Activated B cell treated with CpG ODN at 0.5 μM for 24 hours (primary cell): Measurements from ENCODE around the gene RAB19. TPM values are rescaled to one million over a fixed set of nuclear protein-coding genes. Genes with fewer than 3 reads are reported as not detected.

Source experiments
- ATAC-seq: fragments of 200-7000 bp; cut with Tn5 transposase; one replicate; pipeline ENCODE4 v1.10.0; 2021; ENCODE audit warnings: low read depth, mild to moderate bottlenecking, moderate library complexity
- CTCF ChIA-PET: fragments of 350-600 bp; sonication (Branson Sonifier 250); formaldehyde crosslinking; loops from one replicate; lab custom pipeline; 2021; ENCODE audit warnings: antibody characterized with exemption; lab: Charles Lee
- POLR2A ChIA-PET: fragments of 350-600 bp; sonication (Branson Sonifier 250); formaldehyde crosslinking; loops from one replicate; lab custom pipeline; 2021; ENCODE audit warnings: antibody characterized with exemption; lab: Charles Lee
- DNase-seq: peaks from one replicate; pipeline ENCODE4 v3.0.0; 2022
- H3K27ac Mint-ChIP-seq: one replicate; pipeline ENCODE4 v1.8.0; 2020; ENCODE audit warnings: mixed read lengths
- H3K27me3 Mint-ChIP-seq: one replicate; pipeline ENCODE4 v1.8.0; 2021; ENCODE audit warnings: mixed read lengths
- H3K36me3 Mint-ChIP-seq: one replicate; pipeline ENCODE4 v1.8.0; 2021; ENCODE audit warnings: low read depth, mixed read lengths
- H3K4me1 Mint-ChIP-seq: one replicate; pipeline ENCODE4 v1.8.0; 2021; ENCODE audit warnings: mixed read lengths
- H3K4me3 Mint-ChIP-seq: one replicate; pipeline ENCODE4 v1.8.0; 2020; ENCODE audit warnings: mild to moderate bottlenecking, mixed read lengths
- H3K9me3 Mint-ChIP-seq: one replicate; pipeline ENCODE4 v1.8.0; 2020; ENCODE audit warnings: mixed read lengths
- intact Hi-C: fragments of 100-400 bp; cut with micrococcal nuclease; formaldehyde crosslinking; loops from one replicate; pipeline ENCODE4 v1.15.1; 2024
- total RNA-seq: library from RNA; stranded (reverse); gene quantifications from 2 replicates; pipeline ENCODE4 v1.2.3, GENCODE V29; 2022
- TF ChIP-seq, protein P1 (sequence below): fragments of 200-600 bp; IDR thresholded peaks from one replicate; pipeline ENCODE4 v1.8.0; 2022; ENCODE audit warnings: antibody characterized with exemption, mild to moderate bottlenecking

The RAB19 gene
- total RNA-seq, 1 donor from 2014 or later = 0.55 TPM

- ChIA-PET POLR2A (no interaction called here), CTCF (interaction anchor here (0.6 to 4.5 kb wide), 4 partner anchors 17 to 536 kb away, joined by 3 to 34 read pairs (median 3); no protein-coding TSS in a partner anchor)
- TF ChIP-seq, protein P1, sequence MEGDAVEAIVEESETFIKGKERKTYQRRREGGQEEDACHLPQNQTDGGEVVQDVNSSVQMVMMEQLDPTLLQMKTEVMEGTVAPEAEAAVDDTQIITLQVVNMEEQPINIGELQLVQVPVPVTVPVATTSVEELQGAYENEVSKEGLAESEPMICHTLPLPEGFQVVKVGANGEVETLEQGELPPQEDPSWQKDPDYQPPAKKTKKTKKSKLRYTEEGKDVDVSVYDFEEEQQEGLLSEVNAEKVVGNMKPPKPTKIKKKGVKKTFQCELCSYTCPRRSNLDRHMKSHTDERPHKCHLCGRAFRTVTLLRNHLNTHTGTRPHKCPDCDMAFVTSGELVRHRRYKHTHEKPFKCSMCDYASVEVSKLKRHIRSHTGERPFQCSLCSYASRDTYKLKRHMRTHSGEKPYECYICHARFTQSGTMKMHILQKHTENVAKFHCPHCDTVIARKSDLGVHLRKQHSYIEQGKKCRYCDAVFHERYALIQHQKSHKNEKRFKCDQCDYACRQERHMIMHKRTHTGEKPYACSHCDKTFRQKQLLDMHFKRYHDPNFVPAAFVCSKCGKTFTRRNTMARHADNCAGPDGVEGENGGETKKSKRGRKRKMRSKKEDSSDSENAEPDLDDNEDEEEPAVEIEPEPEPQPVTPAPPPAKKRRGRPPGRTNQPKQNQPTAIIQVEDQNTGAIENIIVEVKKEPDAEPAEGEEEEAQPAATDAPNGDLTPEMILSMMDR = peak; percentile 20
- DNase-seq (no peak), ATAC-seq (no peak)
- Mint-ChIP-seq H3K4me1 (peaks cover 37% of the 10 kb centered on the region), H3K27me3 (no peaks in the 10 kb centered on the region), H3K27ac (no peak overlapping the region), H3K4me3 (peak overlapping the region; percentile 44), H3K9me3 (no peaks in the 10 kb centered on the region), H3K36me3 (peaks cover 23% of the 10 kb centered on the region)
- intact Hi-C loops = loop anchor here (1.0 to 10.0 kb wide), 8 partner anchors 17 to 1111 kb away; partner anchors contain the start of gene HIPK2
These were observed 72.0 kb downstream of the RAB19 start for GRCh38 chr7:140475747-140476333.

DNA sequence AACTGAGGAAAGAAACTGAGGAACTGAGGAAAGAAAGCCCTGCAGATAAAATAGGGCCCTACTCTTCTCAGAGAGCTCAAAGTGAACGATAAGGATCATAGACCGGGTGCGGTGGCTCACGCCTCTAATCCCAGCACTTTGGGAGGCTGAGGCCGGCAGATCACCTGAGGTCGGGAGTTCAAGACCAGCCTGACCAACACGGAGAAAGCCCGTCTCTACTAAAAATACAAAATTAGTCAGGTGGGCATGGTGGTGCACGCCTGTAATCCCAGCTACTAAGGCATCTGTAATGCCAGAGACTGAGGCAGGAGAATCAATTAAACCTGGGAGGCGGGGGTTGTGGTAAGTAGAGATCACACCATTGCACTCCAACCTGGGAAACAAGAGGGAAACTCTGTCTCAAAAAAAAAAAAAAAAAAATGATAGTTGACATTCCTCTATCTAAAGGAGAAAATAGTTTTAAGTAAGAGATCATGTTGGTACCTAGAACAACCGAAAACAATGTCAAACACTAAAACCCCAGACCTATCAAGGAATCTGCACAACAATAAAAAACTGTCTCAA is 72.9 kb downstream of the RAB19 start:
- peak overlapping the region; percentile 91 for H3K27ac Mint-ChIP-seq
- peaks cover 37% of the 10 kb centered on the region for H3K4me1 Mint-ChIP-seq
- peak overlapping the region; percentile 89 for H3K4me3 Mint-ChIP-seq
- DNase-seq (no peak), ATAC-seq (no peak)
- POLR2A ChIA-PET = interaction anchor here (0.7 to 1.0 kb wide), 4 partner anchors 15 to 537 kb away, joined by 3 to 7 read pairs (median 4); no protein-coding TSS in a partner anchor
- no peaks in the 10 kb centered on the region for H3K27me3 Mint-ChIP-seq
- TF ChIP-seq, protein P1 = no peak
- H3K9me3 Mint-ChIP-seq = no peaks in the 10 kb centered on the region
- peaks cover 15% of the 10 kb centered on the region for H3K36me3 Mint-ChIP-seq
- intact Hi-C loops = loop anchor here (5.0 to 10.0 kb wide), 5 partner anchors 244 to 1112 kb away; partner anchors contain the start of gene HIPK2
- CTCF ChIA-PET = interaction anchor here (0.6 to 4.5 kb wide), 7 partner anchors 16 to 535 kb away, joined by 3 to 34 read pairs (median 3); no protein-coding TSS in a partner anchor

Other genes with a start within 250 kb of the RAB19 start
- 13.8 and 15.5 TPM in 2 replicates for gene KDM7A, start 227.1 kb upstream of the RAB19 start, total RNA-seq
- 10.6 and 12.4 TPM in 2 replicates for gene SLC37A3, start 5.5 kb upstream of the RAB19 start, total RNA-seq
- gene MKRN1, start 75.4 kb downstream of the RAB19 start, total RNA-seq = 94.3 and 99.9 TPM in 2 replicates
- not detected in 2 replicates for gene DENND2A, start 236.8 kb downstream of the RAB19 start, total RNA-seq